IPS-18a (cell line): Measurements from ENCODE around the gene TREM1.

Source experiments
- H3K27ac ChIP-seq: one replicate; pipeline ENCODE4 v1.5.1; 2013; ENCODE audit warnings: low read length
- H3K27me3 ChIP-seq: one replicate; pipeline ENCODE4 v1.6.1; 2013; ENCODE audit warnings: mild to moderate bottlenecking, low read length; ENCODE audit not compliant: control insufficient read depth, insufficient read depth
- H3K36me3 ChIP-seq: one replicate; pipeline ENCODE4 v1.6.1; 2013; ENCODE audit warnings: low read depth, low read length; ENCODE audit not compliant: control insufficient read depth
- H3K4me1 ChIP-seq: one replicate; pipeline ENCODE4 v1.6.1; 2013; ENCODE audit warnings: low read depth, low read length; ENCODE audit not compliant: control insufficient read depth
- H3K4me3 ChIP-seq: one replicate; pipeline ENCODE4 v1.5.1; 2013; ENCODE audit warnings: low read length
- H3K9ac ChIP-seq: one replicate; pipeline ENCODE4 v1.6.1; 2013; ENCODE audit warnings: mild to moderate bottlenecking, low read length, moderate library complexity
- H3K9me3 ChIP-seq: one replicate; pipeline ENCODE4 v1.6.1; 2013; ENCODE audit warnings: low read depth, low read length; ENCODE audit not compliant: control insufficient read depth

TREM1 gene

DNA sequence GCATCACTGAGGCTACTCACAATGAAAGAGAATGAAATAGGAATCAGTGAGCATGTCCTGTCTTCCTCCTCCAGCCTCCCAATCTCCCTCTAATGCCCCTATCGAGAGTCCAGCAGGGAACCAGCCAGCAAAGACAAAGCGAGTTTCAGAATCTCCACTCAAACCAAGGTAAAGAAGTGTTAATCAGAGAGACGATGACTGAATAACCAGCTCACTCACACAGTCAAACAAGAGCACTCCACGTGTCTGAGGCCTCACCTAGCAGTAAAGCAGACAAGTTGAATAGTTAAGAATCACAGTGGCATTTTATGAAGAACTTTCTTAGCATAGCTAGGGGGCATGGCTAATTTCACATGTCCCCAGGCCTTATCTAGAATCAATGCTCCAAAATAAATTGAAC lies 3.3 kb upstream of the TREM1 start:
- Histone ChIP-seq H3K9me3 (no peaks in the 10 kb centered on the region), H3K4me1 (peaks cover 12% of the 10 kb centered on the region), H3K9ac (no peak overlapping the region), H3K4me3 (no peak overlapping the region), H3K36me3 (no peaks in the 10 kb centered on the region), H3K27ac (no peak overlapping the region), H3K27me3 (peaks cover 30% of the 10 kb centered on the region)

DNA sequence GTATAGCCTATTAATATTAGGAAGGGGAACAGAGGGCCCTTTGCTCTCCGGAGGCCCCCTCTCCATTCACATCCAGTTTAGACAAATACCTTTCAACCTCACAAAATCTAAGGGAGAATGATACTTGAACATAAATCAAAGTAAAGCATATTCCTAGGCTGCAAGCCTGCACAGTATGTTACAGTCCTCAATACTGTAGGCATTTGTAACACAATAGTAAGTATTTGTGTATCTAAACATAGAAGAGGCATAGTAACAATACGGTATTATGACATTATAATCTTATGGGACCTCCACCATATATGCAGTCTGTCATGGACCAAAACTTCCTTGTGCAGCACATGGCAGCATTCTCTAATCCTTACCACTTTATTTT lies 2.3 kb upstream of the TREM1 start:
- Histone ChIP-seq H3K27me3 (peaks cover 30% of the 10 kb centered on the region), H3K4me3 (no peak overlapping the region), H3K9ac (no peak overlapping the region), H3K27ac (no peak overlapping the region), H3K9me3 (no peaks in the 10 kb centered on the region), H3K36me3 (no peaks in the 10 kb centered on the region), H3K4me1 (peaks cover 12% of the 10 kb centered on the region)

DNA sequence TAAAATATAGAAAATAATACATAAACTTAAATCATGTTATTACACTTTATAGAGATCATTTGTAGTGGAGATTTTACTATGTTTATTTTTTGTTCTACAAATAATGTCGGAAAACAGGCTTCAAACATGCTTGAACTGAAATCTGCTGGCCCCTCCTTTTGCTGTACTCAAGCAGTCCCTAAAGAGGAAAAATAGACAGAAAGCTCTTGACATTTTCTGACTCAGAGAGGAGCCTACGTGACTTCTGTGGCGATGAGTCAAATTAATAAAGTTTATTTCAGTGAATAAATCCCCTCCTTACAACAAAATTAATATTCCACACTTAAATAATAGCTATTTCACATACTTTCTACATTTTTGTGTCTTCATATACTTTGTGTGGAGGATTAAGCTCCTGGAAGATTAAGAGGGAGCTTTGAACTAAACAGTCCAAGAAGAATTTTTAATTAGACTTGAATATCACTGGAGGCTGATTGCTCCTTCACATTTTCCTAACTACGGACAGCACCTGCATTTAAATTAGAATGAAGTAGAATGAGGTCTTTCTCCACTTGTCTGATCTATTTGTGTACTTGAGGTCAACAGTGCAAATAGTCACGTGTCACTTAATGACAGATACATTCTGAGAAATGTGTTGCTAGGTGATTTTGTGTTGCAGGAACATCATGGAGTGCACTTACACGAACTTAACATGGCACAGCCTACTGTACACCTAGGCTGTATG lies 1.7 kb upstream of the TREM1 start:
- H3K27ac ChIP-seq, result no peak overlapping the region
- H3K27me3 ChIP-seq, result peaks cover 27% of the 10 kb centered on the region
- no peaks in the 10 kb centered on the region for H3K9me3 ChIP-seq
- no peaks in the 10 kb centered on the region for H3K36me3 ChIP-seq
- H3K4me3 ChIP-seq, result no peak overlapping the region
- H3K9ac ChIP-seq, result no peak overlapping the region
- H3K4me1 ChIP-seq, result peaks cover 12% of the 10 kb centered on the region

DNA sequence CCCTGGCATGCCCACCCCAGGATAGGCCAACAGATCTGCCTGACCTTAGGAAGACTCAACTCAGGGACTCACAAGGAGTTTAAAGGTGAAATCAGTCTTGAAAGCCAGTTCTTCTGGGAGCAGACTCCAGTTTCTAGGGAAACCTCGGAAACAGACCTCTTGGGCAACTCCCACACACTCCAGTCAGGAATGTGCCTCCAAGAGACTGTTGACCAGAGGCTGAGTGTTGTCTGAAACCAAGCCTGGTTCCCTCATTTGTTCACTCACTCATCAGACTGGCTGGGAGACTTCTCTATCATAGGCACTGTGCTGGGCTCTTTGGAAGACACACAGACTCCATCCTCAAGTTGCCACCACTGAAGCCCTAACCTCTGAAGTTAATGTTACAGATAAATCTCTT lies 1.8 kb downstream of the TREM1 start:
- Histone ChIP-seq H3K9ac (no peak overlapping the region), H3K36me3 (no peaks in the 10 kb centered on the region), H3K27ac (no peak overlapping the region), H3K4me1 (peaks cover 7% of the 10 kb centered on the region), H3K4me3 (no peak overlapping the region), H3K9me3 (no peaks in the 10 kb centered on the region), H3K27me3 (no peaks in the 10 kb centered on the region)

DNA sequence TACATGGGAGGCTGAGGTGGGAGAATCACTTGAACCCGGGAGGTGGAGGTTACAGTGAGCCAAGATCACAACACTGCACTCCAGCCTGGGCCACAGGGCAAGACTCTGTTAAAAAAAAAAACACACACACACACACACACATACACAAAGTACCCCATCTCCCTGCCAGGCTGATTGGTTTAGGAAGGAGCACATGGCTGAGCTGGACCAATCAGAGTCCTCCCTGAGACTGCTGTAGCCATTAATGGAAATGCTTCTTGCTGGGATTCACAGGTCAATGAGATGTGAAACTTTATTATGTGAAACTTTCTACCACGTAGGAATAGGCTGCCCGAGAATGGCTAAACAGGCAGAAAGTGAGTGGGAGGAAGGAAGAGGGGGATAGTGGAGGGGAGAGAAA lies 2.9 kb downstream of the TREM1 start:
- H3K4me1 ChIP-seq, result peaks cover 8% of the 10 kb centered on the region
- H3K36me3 ChIP-seq, result no peaks in the 10 kb centered on the region
- no peak overlapping the region for H3K9ac ChIP-seq
- H3K4me3 ChIP-seq, result no peak overlapping the region
- no peaks in the 10 kb centered on the region for H3K9me3 ChIP-seq
- H3K27ac ChIP-seq, result no peak overlapping the region
- H3K27me3 ChIP-seq, result no peaks in the 10 kb centered on the region

DNA sequence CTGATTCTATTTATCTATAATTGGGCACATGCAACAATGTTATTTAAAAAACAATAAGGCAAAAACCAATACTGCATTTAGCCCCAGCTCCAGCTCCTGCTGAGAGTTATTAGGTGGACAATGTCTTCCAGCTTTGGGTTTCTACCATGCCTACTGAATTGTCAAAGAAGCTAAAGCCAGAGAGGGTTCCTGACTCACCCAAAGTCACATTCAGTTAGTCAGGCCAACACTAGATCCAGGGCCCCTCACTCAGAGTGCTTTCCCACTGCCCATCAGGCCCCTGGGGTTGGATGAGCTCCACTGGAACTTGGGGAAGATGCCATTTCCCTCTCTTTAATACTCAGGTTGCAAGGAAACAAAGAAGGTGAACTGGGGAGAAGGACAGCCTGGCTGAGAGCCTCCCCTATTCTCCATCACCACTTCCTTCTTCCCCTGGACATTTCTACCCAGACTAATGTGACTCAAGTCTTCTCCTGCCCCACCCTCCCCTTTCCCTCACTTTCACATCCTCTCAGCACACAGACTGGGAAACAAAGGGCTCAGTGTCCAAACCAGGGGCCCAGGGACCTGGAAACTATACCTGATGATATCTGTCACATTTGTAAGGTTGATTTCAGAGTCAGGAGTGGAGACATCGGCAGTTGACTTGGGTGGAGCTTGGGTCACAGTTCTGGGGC lies 6.0 kb downstream of the TREM1 start:
- H3K4me3 ChIP-seq, result no peak overlapping the region
- no peak overlapping the region for H3K27ac ChIP-seq
- H3K9ac ChIP-seq, result no peak overlapping the region
- H3K4me1 ChIP-seq, result peaks cover 8% of the 10 kb centered on the region
- H3K36me3 ChIP-seq, result no peaks in the 10 kb centered on the region
- no peaks in the 10 kb centered on the region for H3K27me3 ChIP-seq
- H3K9me3 ChIP-seq, result no peaks in the 10 kb centered on the region

DNA sequence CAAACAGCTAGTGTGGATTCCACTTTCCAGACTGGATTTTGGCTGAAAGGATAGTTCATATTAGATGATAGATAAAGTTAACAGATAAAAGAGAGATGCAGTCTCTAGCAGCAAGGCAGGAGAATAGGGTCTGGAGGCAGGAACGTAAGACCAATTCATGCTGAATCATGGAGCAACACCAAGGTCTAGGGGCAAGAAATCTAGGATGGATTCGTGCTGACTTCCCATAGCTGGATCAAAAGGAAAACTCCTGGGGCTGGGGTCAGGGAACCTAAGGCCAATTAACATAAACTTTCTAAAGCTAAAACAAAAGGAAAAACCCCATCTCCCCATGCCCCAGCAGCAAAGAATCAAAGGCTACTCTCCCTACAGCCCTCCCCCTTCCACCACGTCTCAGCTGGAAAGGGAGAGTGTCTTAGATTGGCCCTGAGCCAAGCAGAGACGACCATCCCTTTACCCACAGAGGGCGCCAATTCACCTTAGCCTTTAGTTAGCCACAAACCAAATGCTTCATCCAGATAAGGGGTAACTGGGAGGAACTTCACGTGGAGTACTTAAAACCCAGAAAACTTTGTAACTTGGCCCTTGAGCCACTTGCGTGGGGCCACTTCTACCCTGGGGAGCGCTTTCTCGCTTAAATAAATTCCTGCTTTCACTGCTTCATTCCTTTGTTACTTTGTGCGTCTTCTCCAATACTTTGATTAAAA lies 7.6 kb downstream of the TREM1 start:
- H3K9ac ChIP-seq, result no peak overlapping the region
- no peaks in the 10 kb centered on the region for H3K9me3 ChIP-seq
- H3K4me3 ChIP-seq, result no peak overlapping the region
- H3K4me1 ChIP-seq, result peaks cover 8% of the 10 kb centered on the region
- no peaks in the 10 kb centered on the region for H3K36me3 ChIP-seq
- H3K27ac ChIP-seq, result no peak overlapping the region
- no peaks in the 10 kb centered on the region for H3K27me3 ChIP-seq

DNA sequence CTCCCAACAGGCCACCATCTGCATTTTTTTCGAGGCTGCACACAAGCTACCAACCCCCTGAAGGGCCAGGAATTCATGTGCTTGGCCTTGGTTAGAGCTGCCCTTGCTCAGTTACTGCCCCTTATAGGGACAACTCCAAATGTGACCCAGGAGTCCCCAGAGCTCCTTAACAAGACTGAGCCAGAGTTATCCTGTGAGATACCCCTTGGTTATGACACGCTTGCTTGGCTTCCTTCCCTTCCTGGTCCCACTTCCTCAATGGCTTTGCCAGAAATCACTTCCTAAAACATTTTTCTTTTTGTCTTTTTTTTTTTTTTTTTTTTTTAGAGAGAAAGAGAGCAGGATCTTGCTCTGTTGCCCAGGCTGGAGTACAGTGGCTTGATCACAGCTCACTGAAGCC lies 8.9 kb downstream of the TREM1 start:
- H3K9me3 ChIP-seq, result no peaks in the 10 kb centered on the region
- H3K4me3 ChIP-seq, result no peak overlapping the region
- no peaks in the 10 kb centered on the region for H3K27me3 ChIP-seq
- H3K9ac ChIP-seq, result no peak overlapping the region
- H3K27ac ChIP-seq, result no peak overlapping the region
- H3K36me3 ChIP-seq, result no peaks in the 10 kb centered on the region
- H3K4me1 ChIP-seq, result peaks cover 8% of the 10 kb centered on the region

DNA sequence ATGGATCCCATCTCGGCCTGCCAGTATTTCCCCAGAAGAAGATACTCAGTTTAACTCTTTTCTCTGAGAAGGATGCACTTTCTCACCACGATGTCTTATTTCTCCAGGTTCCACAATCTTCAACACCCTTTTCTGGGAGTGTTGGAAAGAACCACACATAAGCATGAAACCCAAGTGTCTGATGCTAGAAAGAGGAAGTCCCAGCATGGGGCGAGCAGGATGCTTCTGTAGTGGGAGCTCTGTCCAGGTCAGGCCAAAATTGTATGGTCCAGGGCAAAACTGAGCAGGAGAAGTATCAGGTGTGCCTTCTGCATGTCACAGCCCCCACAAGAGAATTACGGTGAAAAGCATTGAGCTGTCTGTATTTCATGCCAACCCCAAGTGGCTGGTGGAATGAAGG lies 11.0 kb downstream of the TREM1 start:
- no peaks in the 10 kb centered on the region for H3K36me3 ChIP-seq
- no peaks in the 10 kb centered on the region for H3K9me3 ChIP-seq
- H3K4me1 ChIP-seq, result peaks cover 8% of the 10 kb centered on the region
- H3K27me3 ChIP-seq, result no peaks in the 10 kb centered on the region
- H3K4me3 ChIP-seq, result no peak overlapping the region
- H3K9ac ChIP-seq, result no peak overlapping the region
- H3K27ac ChIP-seq, result no peak overlapping the region

DNA sequence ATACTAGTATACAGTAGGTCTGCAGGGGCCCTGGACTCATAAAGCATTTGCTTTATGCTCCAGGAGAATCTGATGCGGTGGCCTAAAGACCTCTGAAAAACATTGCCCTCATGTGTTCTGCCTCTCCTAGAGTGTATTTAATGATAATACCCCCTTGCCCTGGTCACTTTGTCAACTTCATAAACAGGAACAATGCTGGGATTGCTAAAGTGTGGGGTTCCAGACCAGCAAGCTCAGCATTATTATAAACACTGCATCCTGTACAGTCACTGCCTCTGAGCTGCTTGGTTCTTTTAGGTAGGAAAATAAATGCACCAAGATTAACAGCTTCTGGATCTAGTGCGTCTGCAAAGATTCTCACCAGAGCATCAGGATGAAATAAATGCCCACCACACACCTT lies 12.2 kb downstream of the TREM1 start:
- H3K4me1 ChIP-seq, result peaks cover 5% of the 10 kb centered on the region
- H3K36me3 ChIP-seq, result no peaks in the 10 kb centered on the region
- H3K9me3 ChIP-seq, result no peaks in the 10 kb centered on the region
- no peak overlapping the region for H3K27ac ChIP-seq
- no peak overlapping the region for H3K9ac ChIP-seq
- H3K4me3 ChIP-seq, result no peak overlapping the region
- no peaks in the 10 kb centered on the region for H3K27me3 ChIP-seq

DNA sequence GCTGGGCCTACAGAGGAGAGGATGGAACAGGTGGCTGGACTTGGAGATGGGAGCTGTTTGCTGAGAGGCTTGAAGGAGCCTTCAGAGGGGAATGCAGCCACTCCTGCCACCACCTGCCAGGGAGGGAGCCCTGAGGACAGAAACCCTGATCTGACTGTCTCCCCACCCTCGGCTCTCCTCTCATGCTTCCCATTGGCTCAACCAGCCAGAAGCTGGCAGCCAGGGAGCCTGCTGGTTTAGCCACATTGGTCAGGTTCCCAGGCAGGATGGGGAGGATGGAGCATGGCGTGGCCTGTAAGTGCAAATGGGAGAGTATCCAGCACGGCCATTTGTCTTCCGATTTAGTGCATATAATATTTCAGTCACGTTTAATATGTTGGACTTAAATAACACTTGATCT lies 12.8 kb downstream of the TREM1 start:
- Histone ChIP-seq H3K27ac (no peak overlapping the region), H3K36me3 (no peaks in the 10 kb centered on the region), H3K4me1 (peaks cover 3% of the 10 kb centered on the region), H3K27me3 (no peaks in the 10 kb centered on the region), H3K9ac (no peak overlapping the region), H3K4me3 (no peak overlapping the region), H3K9me3 (no peaks in the 10 kb centered on the region)
